Endodermal cell (in vitro differentiated cells): ENCODE measurements around the gene MTMR2. TPM values are rescaled to one million over a fixed set of nuclear protein-coding genes. Genes with fewer than 3 reads are reported as not detected.
A peak's percentile ranks its signal among the peaks of the same experiment; 100 is the strongest.

Source experiments
- DNase-seq: peaks from one replicate; pipeline ENCODE4 v3.0.0-alpha.2; 2017
- H3K27ac ChIP-seq: 2 replicates; pipeline ENCODE4 v1.5.1; 2013; ENCODE audit warnings: mild to moderate bottlenecking, low read depth, low read length, moderate library complexity
- H3K27me3 ChIP-seq: 2 replicates; pipeline ENCODE4 v1.6.1; 2013; ENCODE audit warnings: mild to moderate bottlenecking, low read length, moderate library complexity; ENCODE audit not compliant: insufficient read depth, control insufficient read depth, poor library complexity, severe bottlenecking
- H3K36me3 ChIP-seq: 2 replicates; pipeline ENCODE4 v1.7.0; 2013; ENCODE audit warnings: mild to moderate bottlenecking, low read length, moderate library complexity; ENCODE audit not compliant: control insufficient read depth, insufficient read depth
- H3K4me1 ChIP-seq: one replicate; pipeline ENCODE4 v1.7.0; 2013; ENCODE audit warnings: low read length; ENCODE audit not compliant: control insufficient read depth, insufficient read depth
- H3K4me3 ChIP-seq: 2 replicates; pipeline ENCODE4 v1.5.1; 2013; ENCODE audit warnings: mild to moderate bottlenecking, low read length, moderate library complexity
- H3K9ac ChIP-seq: 2 replicates; pipeline ENCODE4 v1.6.1; 2013; ENCODE audit warnings: mild to moderate bottlenecking, low read length, moderate library complexity; ENCODE audit not compliant: poor library complexity, severe bottlenecking; ENCODE audit errors: extremely low read depth
- H3K9me3 ChIP-seq: 2 replicates; pipeline ENCODE4 v1.6.1; 2013; ENCODE audit warnings: mild to moderate bottlenecking, low read length, moderate library complexity; ENCODE audit not compliant: control insufficient read depth
- H3K27ac Mint-ChIP-seq: 2 replicates; pipeline ENCODE4 v1.8.0; 2020; ENCODE audit warnings: mixed read lengths
- H3K27me3 Mint-ChIP-seq: 2 replicates; pipeline ENCODE4 v1.8.0; 2021; ENCODE audit warnings: mild to moderate bottlenecking, mixed read lengths; ENCODE audit not compliant: insufficient read depth
- H3K36me3 Mint-ChIP-seq: 2 replicates; pipeline ENCODE4 v1.8.0; 2020; ENCODE audit warnings: low read depth, mixed read lengths
- H3K4me1 Mint-ChIP-seq: 2 replicates; pipeline ENCODE4 v1.8.0; 2020; ENCODE audit warnings: mixed read lengths
- H3K4me3 Mint-ChIP-seq: 2 replicates; pipeline ENCODE4 v1.8.0; 2020; ENCODE audit warnings: mild to moderate bottlenecking, moderate library complexity, mixed read lengths
- H3K9me3 Mint-ChIP-seq: 2 replicates; pipeline ENCODE4 v1.8.0; 2020; ENCODE audit warnings: mild to moderate bottlenecking, mixed read lengths
- CTCF ChIP-seq: fragments of 200-600 bp; sonication (generic); conservative IDR thresholded peaks from 2 replicates; pipeline ENCODE4 v1.5.0; 2021; ENCODE audit warnings: antibody characterized with exemption, mild to moderate bottlenecking
- WGBS, 2 experiments: methylation state at CpG; one replicate each; pipeline versions ENCODE4 v1.1.5 to v1.1.7; 2013; ENCODE audit warnings: missing lambda C conversion rate in 2 of 2, mixed read lengths in 1 of 2; ENCODE audit not compliant: insufficient coverage in 1 of 2, insufficient read length in 1 of 2; 5-methylcytosine and 5-hydroxymethylcytosine counted together
- total RNA-seq, 2 donors: library from RNA; stranded (reverse); fragmentation: NEBNext Ultra II Directional in 1 of 2; extraction: Animal tissue kit (Norgen Biotek cat#: 25700) in 1 of 2; gene quantifications; 2 replicates in 1 of 2; 3 replicates in 1 of 2; pipeline ENCODE4 v1.2.1, GENCODE V29; 2021

MTMR2 gene
- total RNA-seq, 2 donors from 2014 or later, result 56.9 to 65.8 TPM

- no peaks in the 10 kb centered on the region for H3K4me1 ChIP-seq
- peak within 1 kb of the TSS; percentile 100 for H3K27ac Mint-ChIP-seq
- H3K4me1 Mint-ChIP-seq, result peaks cover 33% of the 10 kb centered on the region
- peaks cover 27% of the 10 kb centered on the region for H3K36me3 Mint-ChIP-seq
- H3K27me3 ChIP-seq, result no peaks in the 10 kb centered on the region
- WGBS, 2 experiments, result 0% methylated on average over 25 to 55 of the region's 55 CpGs
- H3K36me3 ChIP-seq, result peaks cover 30% of the 10 kb centered on the region
- H3K9me3 ChIP-seq, result no peaks in the 10 kb centered on the region
- H3K9me3 Mint-ChIP-seq, result no peaks in the 10 kb centered on the region
- no peak for TF ChIP-seq CTCF
- peak within 1 kb of the TSS; percentile 98 for H3K27ac ChIP-seq
- DNase-seq, result peak; percentile 98
- H3K27me3 Mint-ChIP-seq, result no peaks in the 10 kb centered on the region
- H3K4me3 Mint-ChIP-seq, result peak within 1 kb of the TSS; percentile 99
- peak within 1 kb of the TSS; percentile 97 for H3K9ac ChIP-seq
- peak within 1 kb of the TSS; percentile 97 for H3K4me3 ChIP-seq
These were observed 133.6 kb downstream of the MTMR2 start, which contains the start of gene CEP57 for GRCh38 chr11:95790123-95790932. Gene CEP57, plus strand, starts transcription at chr11:95790498. Its CDS starts 201 bp downstream, at chr11:95790699.

GRCh38 chr11:95789506-95790122 lies 134.3 kb downstream of the MTMR2 start, which contains the start of gene FAM76B:
Gene FAM76B, minus strand, starts transcription at chr11:95789782. Its CDS starts 304 bp downstream, at chr11:95789478.
- Mint-ChIP-seq H3K9me3 (no peaks in the 10 kb centered on the region), H3K4me3 (peak within 1 kb of the TSS; percentile 99), H3K27me3 (no peaks in the 10 kb centered on the region), H3K36me3 (peaks cover 33% of the 10 kb centered on the region), H3K4me1 (peaks cover 31% of the 10 kb centered on the region), H3K27ac (peak within 1 kb of the TSS; percentile 100)
- peak within 1 kb of the TSS; percentile 97 for H3K4me3 ChIP-seq
- H3K9ac ChIP-seq, result peak within 1 kb of the TSS; percentile 97
- H3K9me3 ChIP-seq, result no peaks in the 10 kb centered on the region
- peak within 1 kb of the TSS; percentile 98 for H3K27ac ChIP-seq
- H3K36me3 ChIP-seq, result peaks cover 37% of the 10 kb centered on the region
- DNase-seq, result peak; percentile 99
- no peak for TF ChIP-seq CTCF
- H3K27me3 ChIP-seq, result no peaks in the 10 kb centered on the region
- no peaks in the 10 kb centered on the region for H3K4me1 ChIP-seq
- WGBS, 2 experiments, result 0% methylated on average over 29 to 62 of the region's 62 CpGs

- 0 to 1% methylated on average over 19 to 34 of the region's 34 CpGs for WGBS, 2 experiments
- peaks cover 38% of the 10 kb centered on the region for H3K36me3 Mint-ChIP-seq
- Histone ChIP-seq H3K27ac (peak overlapping the region; percentile 98), H3K4me1 (no peaks in the 10 kb centered on the region), H3K27me3 (no peaks in the 10 kb centered on the region), H3K4me3 (peak overlapping the region; percentile 97), H3K9ac (peak overlapping the region; percentile 97), H3K36me3 (peaks cover 41% of the 10 kb centered on the region), H3K9me3 (no peaks in the 10 kb centered on the region)
- peak overlapping the region; percentile 99 for H3K4me3 Mint-ChIP-seq
- DNase-seq, result peak; percentile 82
- H3K4me1 Mint-ChIP-seq, result peaks cover 25% of the 10 kb centered on the region
- peak; percentile 70 for TF ChIP-seq CTCF
- H3K27me3 Mint-ChIP-seq, result no peaks in the 10 kb centered on the region
- H3K27ac Mint-ChIP-seq, result peak overlapping the region; percentile 91
- no peaks in the 10 kb centered on the region for H3K9me3 Mint-ChIP-seq
These were observed 134.9 kb downstream of the MTMR2 start for GRCh38 chr11:95788921-95789505.
